ENCODE data around the gene NEO1. TPM values are rescaled to one million over a fixed set of nuclear protein-coding genes. Genes with fewer than 3 reads are reported as not detected.

NEO1 gene
- total RNA-seq, 1 donor, result 60.5 TPM

DNA sequence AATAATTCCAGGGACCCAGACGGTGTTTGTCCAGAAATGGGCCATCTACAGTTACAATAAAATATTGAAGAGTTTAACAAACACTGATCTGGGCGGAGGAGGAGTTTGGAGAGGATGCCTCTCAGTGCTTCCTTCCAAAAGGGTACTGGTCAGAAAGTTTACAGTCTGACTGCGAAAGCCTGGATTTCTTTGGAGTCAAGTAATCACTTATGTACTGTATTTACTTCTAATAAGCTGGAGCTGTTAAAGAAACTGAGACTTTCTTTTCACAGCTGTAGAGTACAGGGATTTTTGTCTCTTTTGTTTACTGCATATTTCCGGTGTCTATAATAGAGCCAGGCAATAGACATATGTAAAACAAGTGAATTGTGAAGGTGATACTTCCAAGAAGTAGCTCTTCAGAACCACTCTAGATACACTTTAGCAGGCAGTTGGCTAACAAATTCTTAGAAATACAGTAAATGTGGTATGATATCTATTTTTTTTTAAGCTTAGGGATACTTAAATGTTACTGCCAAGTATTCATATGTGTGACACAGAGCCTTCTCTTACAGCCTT, 22.1 kb upstream of the NEO1 start:
- no peak for DNase-seq (ENCODE audit: low read depth)
- TF ChIP-seq, protein P1, sequence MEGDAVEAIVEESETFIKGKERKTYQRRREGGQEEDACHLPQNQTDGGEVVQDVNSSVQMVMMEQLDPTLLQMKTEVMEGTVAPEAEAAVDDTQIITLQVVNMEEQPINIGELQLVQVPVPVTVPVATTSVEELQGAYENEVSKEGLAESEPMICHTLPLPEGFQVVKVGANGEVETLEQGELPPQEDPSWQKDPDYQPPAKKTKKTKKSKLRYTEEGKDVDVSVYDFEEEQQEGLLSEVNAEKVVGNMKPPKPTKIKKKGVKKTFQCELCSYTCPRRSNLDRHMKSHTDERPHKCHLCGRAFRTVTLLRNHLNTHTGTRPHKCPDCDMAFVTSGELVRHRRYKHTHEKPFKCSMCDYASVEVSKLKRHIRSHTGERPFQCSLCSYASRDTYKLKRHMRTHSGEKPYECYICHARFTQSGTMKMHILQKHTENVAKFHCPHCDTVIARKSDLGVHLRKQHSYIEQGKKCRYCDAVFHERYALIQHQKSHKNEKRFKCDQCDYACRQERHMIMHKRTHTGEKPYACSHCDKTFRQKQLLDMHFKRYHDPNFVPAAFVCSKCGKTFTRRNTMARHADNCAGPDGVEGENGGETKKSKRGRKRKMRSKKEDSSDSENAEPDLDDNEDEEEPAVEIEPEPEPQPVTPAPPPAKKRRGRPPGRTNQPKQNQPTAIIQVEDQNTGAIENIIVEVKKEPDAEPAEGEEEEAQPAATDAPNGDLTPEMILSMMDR (IDR thresholded peaks at IDR 0.05; ENCODE audit: insufficient read depth, low read depth, low read length), result no peak
- H3K4me3 ChIP-seq (ENCODE audit: low read depth, low read length), result no peak overlapping the region

GRCh38 chr15:73031648-73032047, 20.6 kb upstream of the NEO1 start:
- TF ChIP-seq, protein P1 (IDR thresholded peaks at IDR 0.05; ENCODE audit: insufficient read depth, low read depth, low read length), result no peak
- no peak overlapping the region for H3K4me3 ChIP-seq (ENCODE audit: low read depth, low read length)
- DNase-seq (ENCODE audit: low read depth), result no peak

DNA sequence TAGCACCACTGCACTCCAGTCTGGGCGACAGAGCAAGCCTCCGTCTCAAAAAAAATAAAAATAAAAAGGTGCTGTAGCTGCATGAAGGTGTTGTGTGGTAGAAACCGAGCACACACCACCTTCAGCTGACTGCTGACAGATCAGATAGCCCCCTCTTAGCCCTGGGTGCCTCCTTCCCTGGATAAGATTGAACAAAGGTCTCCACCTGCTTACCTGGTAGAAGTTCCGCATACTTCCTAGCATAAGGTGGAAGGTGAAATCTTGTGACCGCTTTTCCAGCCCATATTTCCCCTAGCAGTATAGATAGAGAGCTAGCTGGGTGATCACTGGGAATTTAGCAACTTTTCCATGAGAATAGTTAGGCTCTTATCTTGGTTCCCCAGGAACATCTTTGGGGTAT, 18.7 kb upstream of the NEO1 start:
- DNase-seq (ENCODE audit: low read depth), result no peak
- TF ChIP-seq, protein P1 (IDR thresholded peaks at IDR 0.05; ENCODE audit: insufficient read depth, low read depth, low read length), result no peak
- no peak overlapping the region for H3K4me3 ChIP-seq (ENCODE audit: low read depth, low read length)

GRCh38 chr15:73034221-73034620, 18.0 kb upstream of the NEO1 start:
- no peak overlapping the region for H3K4me3 ChIP-seq (ENCODE audit: low read depth, low read length)
- no peak for DNase-seq (ENCODE audit: low read depth)
- TF ChIP-seq, protein P1 (IDR thresholded peaks at IDR 0.05; ENCODE audit: insufficient read depth, low read depth, low read length), result no peak

- no peak for DNase-seq (ENCODE audit: low read depth)
- H3K4me3 ChIP-seq (ENCODE audit: low read depth, low read length), result no peak overlapping the region
- TF ChIP-seq, protein P1 (IDR thresholded peaks at IDR 0.05; ENCODE audit: insufficient read depth, low read depth, low read length), result no peak
Observed at GRCh38 chr15:73035221-73035620, 17.0 kb upstream of the NEO1 start.

DNA sequence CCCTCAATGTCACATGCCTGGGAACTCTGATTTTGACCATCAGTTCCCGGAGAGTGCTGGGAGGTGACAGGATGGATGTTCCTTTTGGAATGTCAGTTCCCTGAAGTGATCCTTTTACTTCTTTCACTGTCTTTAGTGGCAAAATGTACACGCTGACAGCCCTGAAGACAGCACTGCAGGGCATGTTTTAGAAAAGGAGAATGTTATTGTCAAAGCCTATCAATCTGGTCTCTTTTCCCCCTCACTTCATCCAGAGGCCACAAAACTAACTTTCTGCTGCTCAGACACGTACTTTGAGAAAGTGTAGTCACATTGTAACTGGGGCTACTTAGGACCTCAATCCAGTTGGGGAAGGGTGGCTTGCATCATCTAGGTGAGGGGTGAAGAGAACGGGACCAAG, 14.0 kb upstream of the NEO1 start:
- TF ChIP-seq, protein P1 (IDR thresholded peaks at IDR 0.05; ENCODE audit: insufficient read depth, low read depth, low read length), result no peak
- no peak overlapping the region for H3K4me3 ChIP-seq (ENCODE audit: low read depth, low read length)
- no peak for DNase-seq (ENCODE audit: low read depth)

DNA sequence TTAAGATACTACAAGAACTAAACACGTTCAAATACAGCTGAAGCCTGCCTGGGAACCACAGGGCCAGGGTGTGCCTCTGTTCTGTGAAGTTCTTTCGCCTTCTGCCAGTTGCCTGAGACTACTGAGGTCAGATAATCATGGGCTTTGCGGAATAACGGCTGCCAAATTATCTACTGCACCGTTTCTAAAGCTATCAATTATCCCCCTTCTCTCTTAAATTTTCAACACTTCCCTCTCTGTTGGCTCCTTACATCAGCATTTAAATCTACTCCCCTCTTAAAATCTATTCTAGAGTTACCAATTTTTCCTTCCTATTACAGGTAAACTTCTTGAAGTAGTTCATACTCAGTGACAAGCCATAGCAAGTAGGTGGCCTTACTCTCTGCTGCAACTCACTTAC, 6.2 kb upstream of the NEO1 start:
- TF ChIP-seq, protein P1 (IDR thresholded peaks at IDR 0.05; ENCODE audit: insufficient read depth, low read depth, low read length), result no peak
- H3K4me3 ChIP-seq (ENCODE audit: low read depth, low read length), result no peak overlapping the region
- no peak for DNase-seq (ENCODE audit: low read depth)
